Activated CD8-positive, alpha-beta memory T cell treated with anti-CD3 and anti-CD28 coated beads, Interleukin-2, amount 50 U/mL, for 48 hours (primary cell): ENCODE results near the gene MICAL3.

Experiments used
- DNase-seq: peaks from one replicate; pipeline ENCODE4 v3.0.0-alpha.2; 2020

MICAL3 gene

DNA sequence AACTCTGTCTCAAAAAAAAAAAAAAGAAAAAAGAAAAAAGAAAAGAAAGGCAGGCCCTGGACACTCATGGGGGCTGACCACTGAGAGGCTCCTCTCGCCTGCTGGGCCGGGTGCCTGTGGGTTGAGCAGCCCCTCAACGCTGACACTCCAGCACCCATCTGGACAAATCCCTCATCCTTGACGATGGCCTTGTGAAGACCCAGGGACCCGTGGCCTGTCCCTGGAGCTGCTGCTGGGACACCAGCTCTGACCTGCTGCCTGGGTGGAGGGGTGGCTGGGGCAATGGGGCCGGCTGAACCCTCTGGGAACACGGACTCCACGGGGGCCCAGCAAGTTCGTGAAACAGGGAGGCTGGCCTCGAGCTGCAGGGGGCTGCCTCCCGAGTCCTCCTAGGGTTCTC is 239.6 kb downstream of the MICAL3 start:
- no peak for DNase-seq

DNA sequence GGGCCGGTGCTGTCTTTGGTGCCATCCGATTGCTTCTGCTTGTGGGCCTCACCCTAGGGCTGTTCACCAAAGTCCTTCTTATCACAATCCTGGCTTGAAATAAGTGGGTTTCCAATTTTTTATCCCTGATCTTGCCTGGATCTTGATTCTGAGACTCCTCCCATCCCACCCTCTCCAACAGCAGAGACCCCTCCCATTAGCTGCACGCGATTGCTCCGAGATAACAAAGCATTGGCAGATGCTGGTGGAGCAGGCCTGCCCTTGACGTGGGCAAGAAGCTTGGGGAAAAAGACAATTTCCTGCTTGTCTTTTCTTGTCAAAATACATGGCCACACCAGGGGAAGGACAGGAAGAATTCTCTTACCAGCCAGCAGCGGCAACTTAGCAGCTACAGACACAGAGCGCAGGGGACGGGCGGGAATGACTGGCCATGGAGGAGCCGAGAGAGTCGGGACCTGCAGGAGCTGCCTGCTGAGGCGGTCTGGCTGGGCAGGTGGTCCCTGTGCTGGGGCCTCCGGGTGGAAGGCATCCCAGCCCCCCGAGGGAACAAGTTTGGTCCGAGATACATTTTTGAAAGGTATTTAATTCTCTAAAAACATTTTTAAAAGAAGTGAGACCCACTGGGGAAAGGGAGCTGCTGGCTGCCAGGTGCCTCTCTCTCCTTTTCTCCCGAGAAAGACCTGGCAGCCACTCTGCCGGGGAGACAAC is 240.4 kb downstream of the MICAL3 start:
- DNase-seq, result no peak

GRCh38 chr22:17783312-17783711 is 241.0 kb downstream of the MICAL3 start:
- no peak for DNase-seq

DNA sequence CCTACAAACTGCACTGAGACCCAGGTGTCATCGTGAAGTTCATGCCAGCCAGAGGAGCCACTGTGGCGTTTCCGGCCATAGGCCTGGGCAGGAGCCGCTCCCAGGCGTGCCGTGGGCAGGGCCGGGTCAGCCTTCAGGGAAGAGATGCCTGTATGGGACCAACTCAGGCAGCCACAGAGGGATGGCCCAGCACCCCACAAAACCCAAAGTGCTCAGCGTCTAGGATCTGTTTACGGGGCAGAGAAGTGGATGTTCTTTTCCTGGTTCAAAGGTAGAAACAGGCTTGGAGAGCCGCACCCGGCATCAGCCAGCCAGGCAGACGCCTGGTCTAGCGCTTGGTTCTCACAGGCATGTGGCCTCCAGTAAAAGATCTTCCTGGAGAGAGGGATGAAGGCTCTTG is 241.7 kb downstream of the MICAL3 start:
- no peak for DNase-seq

- DNase-seq, result no peak
Observed at GRCh38 chr22:17782158-17782557, 242.2 kb downstream of the MICAL3 start.

DNA sequence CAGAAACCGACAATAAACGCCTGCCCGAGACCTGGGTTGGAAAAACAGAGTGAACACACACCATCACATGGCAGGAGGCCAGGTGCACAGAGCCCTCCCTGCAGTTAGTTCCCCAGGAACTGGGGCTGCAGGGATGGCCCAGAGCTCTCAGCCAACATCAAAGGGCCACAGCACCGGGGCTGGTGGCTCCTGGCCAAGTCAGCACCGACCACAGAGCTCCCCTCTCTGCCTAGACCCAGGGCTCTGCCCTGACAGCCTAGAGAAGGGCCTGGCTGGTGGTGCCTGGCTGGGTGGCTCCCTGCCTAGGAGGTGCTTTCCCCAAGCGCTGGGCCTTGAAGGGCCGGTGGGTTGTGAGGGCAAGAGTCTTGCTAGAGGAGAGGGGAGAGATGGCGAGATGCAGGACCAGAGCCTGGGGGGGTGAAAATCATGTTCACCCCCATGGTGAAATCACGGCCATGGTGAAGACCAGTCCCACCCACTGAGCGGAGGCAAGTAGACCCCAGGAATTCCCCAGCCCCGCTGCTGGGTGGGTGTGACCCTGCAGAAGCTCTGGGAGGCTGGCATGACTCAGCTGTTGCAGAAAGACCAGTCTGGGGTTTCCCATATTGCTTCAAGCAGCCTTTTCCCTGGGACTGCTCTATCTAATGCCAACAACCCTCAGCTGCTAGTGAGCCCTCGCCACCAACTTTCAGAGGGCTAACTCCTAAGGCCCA is 242.9 kb downstream of the MICAL3 start:
- peak; percentile 73 for DNase-seq

GRCh38 chr22:17780741-17781318 is 243.5 kb downstream of the MICAL3 start:
- DNase-seq, result no peak

DNA sequence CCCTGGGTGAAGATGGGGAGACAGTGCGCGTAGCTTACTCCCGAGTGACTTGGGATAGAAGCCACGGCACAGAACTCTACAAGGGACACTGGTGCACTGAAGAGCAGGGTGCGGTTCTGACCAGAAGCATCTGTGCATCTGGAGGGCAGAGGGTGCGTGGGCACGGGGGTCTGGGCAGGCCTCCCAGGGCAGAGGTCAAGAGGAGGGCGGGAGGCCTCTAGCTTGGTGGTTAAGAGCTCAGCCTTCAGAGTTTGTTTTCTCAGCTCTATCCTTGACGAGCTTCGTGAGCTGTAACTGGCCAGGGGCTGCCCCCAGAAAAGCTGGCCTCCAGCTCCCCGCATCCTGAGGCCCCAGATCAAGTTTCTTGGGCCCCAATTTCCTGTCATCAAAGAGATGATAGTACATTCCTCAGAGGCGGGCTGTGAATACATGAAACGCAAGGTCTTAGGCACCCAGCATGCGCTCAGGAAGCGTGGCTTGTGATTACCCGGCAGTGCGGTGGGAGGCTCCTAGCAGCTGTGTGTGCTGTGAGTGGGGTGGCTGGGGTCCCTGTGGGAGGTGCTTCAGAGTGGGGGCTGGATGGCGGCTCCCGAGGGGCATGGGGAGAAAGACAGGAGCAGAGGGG is 244.1 kb downstream of the MICAL3 start:
- no peak for DNase-seq

DNA sequence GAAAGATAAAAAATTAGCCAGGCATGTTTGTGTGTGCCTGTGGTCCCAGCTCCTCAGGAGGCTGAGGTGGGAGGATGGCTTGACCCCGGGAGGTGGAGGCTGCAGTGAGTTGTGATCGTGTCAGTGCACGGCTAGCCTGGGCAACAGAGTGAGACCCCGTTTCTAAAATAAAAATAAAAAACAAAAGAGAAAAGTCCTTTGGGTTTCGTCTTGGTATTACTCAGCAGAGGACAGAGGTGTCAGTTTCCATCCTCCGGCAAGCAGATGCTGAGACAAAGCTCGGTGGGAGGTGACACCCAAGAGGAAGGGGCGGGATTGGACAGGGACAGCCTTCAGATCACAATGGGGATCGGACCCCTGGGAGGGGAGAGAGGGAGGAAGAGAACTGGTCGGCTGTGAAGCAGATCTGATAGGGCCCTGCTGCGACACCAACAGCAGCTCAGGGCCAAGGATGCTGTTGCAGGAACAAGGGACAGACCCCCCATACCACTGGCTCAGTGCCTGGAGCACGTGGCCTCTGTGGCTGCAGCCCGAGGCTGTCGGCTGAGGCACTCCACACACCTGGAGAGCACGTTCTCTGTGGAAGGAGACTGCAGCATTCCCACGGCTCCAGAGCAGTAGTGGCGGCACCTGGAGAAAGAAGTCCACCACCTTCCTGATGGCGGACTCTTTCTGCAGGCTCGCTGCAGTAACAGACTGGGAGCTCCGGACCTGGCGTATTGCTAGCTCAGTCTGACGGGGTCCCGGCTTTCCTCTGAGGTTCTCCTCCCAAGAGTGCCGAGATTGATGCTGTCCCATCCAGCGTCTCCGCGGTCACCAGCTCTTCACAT is 244.9 kb downstream of the MICAL3 start:
- peak; percentile 58 for DNase-seq

GRCh38 chr22:17778412-17778976 is 245.9 kb downstream of the MICAL3 start:
- DNase-seq, result no peak

DNA sequence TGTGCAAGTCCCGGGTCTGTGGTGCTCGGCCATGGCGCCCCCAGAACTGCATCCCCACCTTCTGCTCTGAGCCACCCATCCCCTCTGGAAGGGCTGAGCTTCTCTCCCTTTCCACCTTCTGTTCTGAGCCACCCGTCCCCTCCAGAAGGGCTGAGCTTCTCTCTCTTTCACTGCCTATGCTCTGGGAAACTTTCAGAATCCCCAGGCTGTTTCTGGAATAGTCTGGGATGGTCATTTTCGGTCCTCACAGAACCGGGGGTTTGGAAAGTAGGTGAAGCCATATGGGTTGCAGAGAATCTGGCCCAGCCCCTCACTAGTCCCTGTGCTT is 246.7 kb downstream of the MICAL3 start:
- DNase-seq, result no peak

- peak; percentile 78 for DNase-seq
Observed at GRCh38 chr22:17777005-17777716, 247.2 kb downstream of the MICAL3 start.

GRCh38 chr22:17775781-17776465 is 248.4 kb downstream of the MICAL3 start:
- DNase-seq, result no peak

GRCh38 chr22:17774926-17775685 is 249.3 kb downstream of the MICAL3 start:
- DNase-seq, result no peak

DNA sequence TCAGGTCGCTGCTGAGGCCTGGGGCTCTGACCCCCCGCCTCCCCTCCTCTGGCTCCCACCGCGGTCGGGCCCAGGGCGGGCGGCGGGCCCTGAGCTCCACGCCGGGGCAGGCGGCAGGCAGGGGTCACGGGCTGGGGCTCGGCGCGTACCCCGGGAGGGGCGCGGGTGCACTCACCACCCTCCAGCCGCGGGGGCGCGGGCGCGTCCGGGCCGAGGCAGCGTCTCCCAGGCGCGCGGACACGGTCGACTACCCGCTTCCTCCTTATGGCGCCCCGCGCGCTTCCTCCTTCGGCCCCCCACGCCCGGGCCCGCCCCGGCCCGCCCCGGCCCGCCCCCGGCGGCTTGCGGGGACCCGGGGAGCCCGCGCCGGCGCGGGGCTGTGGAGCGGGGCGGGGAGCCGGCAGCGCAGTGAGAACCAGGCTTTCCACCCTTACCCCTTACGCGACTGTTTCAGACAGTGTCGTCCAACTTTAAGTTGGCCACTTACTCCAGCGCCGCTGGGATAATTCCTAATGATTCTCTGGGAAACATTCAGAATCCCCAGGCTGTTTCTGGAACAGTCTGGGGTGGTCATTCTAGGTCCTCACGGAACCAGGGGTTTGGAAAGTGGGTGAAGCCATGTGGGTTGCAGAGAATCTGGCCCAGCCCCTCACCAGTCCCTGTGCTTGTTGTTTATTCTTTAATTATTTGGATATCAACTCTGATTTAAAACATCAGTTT is 250.0 kb downstream of the MICAL3 start, which contains the start of gene BID:
BID (minus strand) TSS at position 264 of the 720 bp plus-strand sequence. CDS start 24,353 bp downstream, outside the sequence.
- DNase-seq, result peak; percentile 59

DNA sequence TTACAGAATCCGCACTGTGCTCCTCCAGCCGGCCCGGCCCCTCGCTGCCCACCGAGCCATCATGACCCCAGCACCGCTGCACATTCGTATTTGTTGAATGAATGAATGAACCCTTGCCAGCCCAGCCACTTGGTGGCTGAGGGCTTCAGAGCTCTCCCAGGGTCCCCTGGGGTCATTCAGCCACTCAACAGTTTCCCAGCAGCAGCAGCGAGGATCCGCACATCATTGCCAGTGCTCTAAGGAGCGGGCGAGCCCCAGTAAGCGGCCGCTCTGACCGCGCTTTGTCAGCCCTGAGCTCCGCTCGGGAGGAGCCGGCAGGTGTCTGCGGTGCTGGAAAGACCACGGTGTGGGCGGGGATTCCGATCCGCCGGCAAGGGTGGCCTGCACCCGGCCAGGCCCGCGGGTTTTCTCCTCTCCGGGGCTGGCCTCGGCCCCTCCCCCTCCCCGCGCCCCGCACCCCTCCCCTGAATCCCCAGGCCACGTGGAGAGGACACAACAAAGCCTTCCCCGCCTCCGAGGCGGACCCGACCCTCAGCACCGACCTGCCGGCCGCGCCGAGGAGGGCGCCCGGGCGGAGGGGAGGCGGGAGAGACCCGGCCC is 250.7 kb downstream of the MICAL3 start:
- peak; percentile 84 for DNase-seq

DNA sequence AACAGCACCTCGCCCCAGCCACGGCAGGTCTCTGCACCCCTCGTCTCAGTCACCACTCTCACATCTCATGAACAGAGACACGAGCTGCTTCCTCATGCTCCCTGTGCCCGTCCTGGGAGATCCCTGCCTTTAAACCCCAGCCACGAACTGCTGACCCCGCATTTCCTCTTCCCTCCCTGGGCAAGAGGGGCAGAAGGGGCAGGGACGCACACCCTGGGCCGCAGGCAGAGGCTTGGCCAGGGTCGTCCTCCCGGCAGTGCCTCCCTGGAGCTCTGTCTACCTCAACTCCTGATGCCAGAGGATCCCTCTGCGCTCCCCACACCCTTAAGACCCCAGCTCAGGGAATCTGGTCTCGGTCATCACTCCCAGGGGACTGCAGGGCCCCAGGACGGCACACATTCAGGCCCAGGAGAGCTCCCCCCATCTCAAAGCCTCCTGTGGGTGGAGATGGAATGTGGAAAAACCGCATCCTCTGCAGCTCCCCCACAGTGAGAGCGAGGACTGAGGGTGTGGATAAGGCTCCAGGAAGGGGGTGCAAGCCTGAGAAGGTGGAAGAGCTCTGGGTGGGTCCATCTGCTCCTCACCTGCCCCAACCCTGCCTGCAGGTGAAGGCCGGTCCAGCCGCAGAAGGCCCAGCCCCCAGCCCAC is 251.3 kb downstream of the MICAL3 start:
- DNase-seq, result no peak

DNA sequence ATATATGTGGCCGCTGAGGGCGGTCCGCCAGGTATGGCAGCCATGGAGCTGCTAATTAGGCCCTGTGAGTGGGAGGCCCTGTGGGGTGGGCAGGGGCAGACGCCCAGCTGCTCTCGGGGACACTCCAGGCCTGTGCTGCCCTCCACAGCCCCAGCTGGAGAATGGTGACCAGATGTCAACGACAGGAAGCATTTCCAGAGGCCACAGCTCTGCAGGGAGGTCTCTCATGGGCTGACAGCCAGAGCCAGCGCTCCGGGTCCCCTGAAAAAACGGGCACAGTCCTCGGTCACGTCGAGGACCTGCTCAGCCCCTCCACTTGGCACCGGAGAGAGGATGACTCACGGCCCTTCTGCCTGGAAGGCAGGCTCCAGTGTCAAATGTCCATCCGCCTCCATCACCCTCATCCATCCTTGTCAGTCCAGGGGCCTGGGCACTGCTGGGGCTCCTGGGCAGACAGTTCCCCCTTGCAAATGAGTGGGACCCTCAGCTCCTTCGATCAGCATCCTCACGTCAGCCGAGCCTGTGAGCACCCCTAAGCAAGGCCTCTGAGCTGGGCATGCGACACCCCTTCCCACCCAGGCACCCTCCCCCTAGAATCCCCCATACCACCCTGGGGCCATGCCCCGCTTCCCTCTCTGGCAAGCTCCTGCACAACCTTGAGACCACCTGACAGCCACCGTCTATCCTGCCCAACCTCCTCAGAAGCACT is 252.0 kb downstream of the MICAL3 start:
- DNase-seq, result no peak
